Measurements from ENCODE around the gene ABCA1.

- TF ChIP-seq CTCF (conservative IDR thresholded peaks at IDR 0.05; ENCODE audit: low read depth, low read length) (no peak), EZH2 (IDR thresholded peaks at IDR 0.05; ENCODE audit: low read length, unreplicated experiment) (no peak), EZH2phosphoT487 (IDR thresholded peaks at IDR 0.05; ENCODE audit: borderline replicate concordance, low read length) (no peak)
Observed at GRCh38 chr9:104858271-104858670, 69.7 kb downstream of the ABCA1 start.

All from PC-3 (cell line).